Smooth muscle cell (in vitro differentiated cells): ENCODE data around the gene TRAPPC3L. TPM values are rescaled to one million over a fixed set of nuclear protein-coding genes. Genes with fewer than 3 reads are reported as not detected.
"Not testable (repeated sequence)": the region's sequence is repeated elsewhere in the genome, so short reads cannot be mapped to it uniquely, and the experiment has no call there.

Experiments
- DNase-seq: peaks from one replicate; lab custom pipeline; 2025; ENCODE audit not compliant: unreplicated experiment; lab: John Stamatoyannopoulos, UW
- H2AFZ ChIP-seq: fragments of 200-600 bp; sonication (generic); 2 replicates; pipeline ENCODE4 v1.6.0; 2016; ENCODE audit warnings: antibody characterized with exemption, low read depth, mild to moderate bottlenecking
- H3F3A ChIP-seq: fragments of 200-600 bp; sonication (generic); 2 replicates; pipeline ENCODE4 v1.6.0; 2017; ENCODE audit warnings: antibody characterized with exemption, low read depth
- H3K27ac ChIP-seq: fragments of 200-600 bp; sonication (generic); 2 replicates; pipeline ENCODE4 v1.5.1; 2016; ENCODE audit warnings: low read depth, mild to moderate bottlenecking
- H3K27me3 ChIP-seq: fragments of 200-600 bp; sonication (generic); 2 replicates; pipeline ENCODE4 v1.6.1; 2016; ENCODE audit warnings: low read depth, mild to moderate bottlenecking
- H3K36me3 ChIP-seq: fragments of 200-600 bp; sonication (generic); 2 replicates; pipeline ENCODE4 v1.5.1; 2016; ENCODE audit warnings: low read depth
- H3K4me1 ChIP-seq: fragments of 200-600 bp; sonication (generic); 2 replicates; pipeline ENCODE4 v1.5.1; 2016; ENCODE audit warnings: low read depth
- H3K4me2 ChIP-seq: fragments of 200-600 bp; sonication (generic); 2 replicates; pipeline ENCODE4 v1.6.0; 2016; ENCODE audit warnings: mild to moderate bottlenecking
- H3K4me3 ChIP-seq: fragments of 200-600 bp; sonication (generic); 2 replicates; pipeline ENCODE4 v1.5.1; 2016; ENCODE audit warnings: mild to moderate bottlenecking
- H3K79me2 ChIP-seq: fragments of 200-600 bp; sonication (generic); 2 replicates; pipeline ENCODE4 v1.6.0; 2016; ENCODE audit warnings: low read depth, mild to moderate bottlenecking
- H3K9ac ChIP-seq: fragments of 200-600 bp; sonication (generic); 2 replicates; pipeline ENCODE4 v1.6.0; 2016; ENCODE audit warnings: low read depth
- H3K9me3 ChIP-seq: fragments of 200-600 bp; sonication (generic); replicated peaks from 2 replicates; pipeline ENCODE4 v1.5.1; 2016; ENCODE audit warnings: low read depth
- H4K20me1 ChIP-seq: fragments of 200-600 bp; sonication (generic); 2 replicates; pipeline ENCODE4 v1.6.0; 2016; ENCODE audit warnings: low read depth
- WGBS: methylation state at CpG from one replicate; pipeline ENCODE4 v1.1.7; 2016; ENCODE audit warnings: low lambda C conversion rate; 5-methylcytosine and 5-hydroxymethylcytosine counted together
- polyA plus RNA-seq: library from polyadenylated mRNA; unstranded; fragments of >200 nt; fragmentation: Nextera tagmentation; extraction: Ambion mirVana; gene quantifications from 2 replicates; pipeline ENCODE4 v1.2.1, GENCODE V29; 2016
- total RNA-seq: library from RNA; depleted of rRNA; stranded (reverse); fragments of >200 nt; gene quantifications from 2 replicates; pipeline ENCODE4 v1.2.3, GENCODE V29; 2014
- TF ChIP-seq, protein P1 (sequence below): fragments of 200-600 bp; sonication (generic); IDR thresholded peaks from 2 replicates; pipeline ENCODE4 v1.5.1; 2017; ENCODE audit warnings: borderline replicate concordance, mild to moderate bottlenecking, antibody characterized with exemption; ENCODE audit not compliant: insufficient read depth, poor library complexity, severe bottlenecking

Gene TRAPPC3L
- total and polyA plus RNA-seq, 2 experiments from 2014 or later, result 0.11 TPM; not detected in 1

DNA sequence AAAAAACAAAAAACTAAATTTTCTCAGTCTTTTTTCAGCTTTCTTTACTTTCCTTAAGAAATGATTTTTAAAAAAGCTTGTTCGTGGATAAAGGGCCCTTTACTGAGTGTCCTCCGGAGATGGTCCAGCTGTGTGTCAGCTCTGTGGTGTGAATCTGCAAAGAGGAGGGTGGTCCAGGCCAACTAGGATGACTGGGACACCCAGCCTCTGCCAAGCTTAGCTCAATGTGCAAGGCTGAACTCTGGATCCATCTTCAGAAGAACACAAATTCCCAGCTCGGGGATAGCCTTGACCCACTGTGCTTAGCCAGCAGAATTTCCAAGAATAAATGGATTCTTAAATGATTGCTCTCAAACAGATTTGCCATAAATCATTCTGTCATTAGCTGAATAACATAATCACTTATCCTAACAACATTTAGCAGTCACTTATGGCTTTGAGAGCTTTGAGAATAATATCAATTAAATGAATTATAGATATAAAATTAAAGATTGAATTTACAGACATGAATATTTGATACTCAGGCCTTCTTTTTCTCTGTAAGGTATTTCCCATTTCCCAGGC, 48.3 kb downstream of the TRAPPC3L start:
- Histone ChIP-seq H3K4me3 (no peak overlapping the region), H3K4me1 (peaks cover 5% of the 10 kb centered on the region), H3K9me3 (no peaks in the 10 kb centered on the region), H2AFZ (no peak overlapping the region), H3K9ac (no peak overlapping the region), H3K27me3 (no peaks in the 10 kb centered on the region), H3K79me2 (no peaks in the 10 kb centered on the region), H4K20me1 (no peaks in the 10 kb centered on the region), H3K4me2 (no peak overlapping the region), H3K36me3 (no peaks in the 10 kb centered on the region), H3F3A (no peaks in the 10 kb centered on the region), H3K27ac (no peak overlapping the region)
- DNase-seq, result no peak
- 81% methylated on average over 3 of the region's 3 CpGs for WGBS
- TF ChIP-seq, protein P1, sequence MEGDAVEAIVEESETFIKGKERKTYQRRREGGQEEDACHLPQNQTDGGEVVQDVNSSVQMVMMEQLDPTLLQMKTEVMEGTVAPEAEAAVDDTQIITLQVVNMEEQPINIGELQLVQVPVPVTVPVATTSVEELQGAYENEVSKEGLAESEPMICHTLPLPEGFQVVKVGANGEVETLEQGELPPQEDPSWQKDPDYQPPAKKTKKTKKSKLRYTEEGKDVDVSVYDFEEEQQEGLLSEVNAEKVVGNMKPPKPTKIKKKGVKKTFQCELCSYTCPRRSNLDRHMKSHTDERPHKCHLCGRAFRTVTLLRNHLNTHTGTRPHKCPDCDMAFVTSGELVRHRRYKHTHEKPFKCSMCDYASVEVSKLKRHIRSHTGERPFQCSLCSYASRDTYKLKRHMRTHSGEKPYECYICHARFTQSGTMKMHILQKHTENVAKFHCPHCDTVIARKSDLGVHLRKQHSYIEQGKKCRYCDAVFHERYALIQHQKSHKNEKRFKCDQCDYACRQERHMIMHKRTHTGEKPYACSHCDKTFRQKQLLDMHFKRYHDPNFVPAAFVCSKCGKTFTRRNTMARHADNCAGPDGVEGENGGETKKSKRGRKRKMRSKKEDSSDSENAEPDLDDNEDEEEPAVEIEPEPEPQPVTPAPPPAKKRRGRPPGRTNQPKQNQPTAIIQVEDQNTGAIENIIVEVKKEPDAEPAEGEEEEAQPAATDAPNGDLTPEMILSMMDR, result no peak

DNA sequence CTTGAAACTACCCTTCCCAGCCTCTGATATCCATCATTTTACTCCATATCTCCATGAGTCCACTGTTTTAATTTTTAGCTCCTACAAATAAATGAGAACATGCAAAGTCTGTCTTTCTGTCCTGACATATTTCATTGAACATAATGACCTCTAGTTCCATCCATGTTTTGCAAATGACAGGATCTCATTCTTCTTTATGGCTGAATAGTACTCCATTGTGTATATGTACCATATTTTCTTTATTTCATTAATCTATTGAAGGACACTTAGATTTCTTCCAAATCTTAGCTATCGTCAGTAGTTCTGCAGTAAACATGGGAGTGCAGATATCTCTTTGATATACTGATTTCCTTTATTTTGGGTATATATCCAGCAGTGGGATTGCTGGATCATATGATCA, 50.3 kb downstream of the TRAPPC3L start:
- H3F3A ChIP-seq, H3K27me3 ChIP-seq, H3K79me2 ChIP-seq, H3K4me3 ChIP-seq, H3K36me3 ChIP-seq, DNase-seq, H3K27ac ChIP-seq, H3K9me3 ChIP-seq, H2AFZ ChIP-seq, H3K9ac ChIP-seq, H3K4me1 ChIP-seq, H4K20me1 ChIP-seq, H3K4me2 ChIP-seq: not testable (repeated sequence)
- 97% methylated on average over 1 of the region's 1 CpG for WGBS

DNA sequence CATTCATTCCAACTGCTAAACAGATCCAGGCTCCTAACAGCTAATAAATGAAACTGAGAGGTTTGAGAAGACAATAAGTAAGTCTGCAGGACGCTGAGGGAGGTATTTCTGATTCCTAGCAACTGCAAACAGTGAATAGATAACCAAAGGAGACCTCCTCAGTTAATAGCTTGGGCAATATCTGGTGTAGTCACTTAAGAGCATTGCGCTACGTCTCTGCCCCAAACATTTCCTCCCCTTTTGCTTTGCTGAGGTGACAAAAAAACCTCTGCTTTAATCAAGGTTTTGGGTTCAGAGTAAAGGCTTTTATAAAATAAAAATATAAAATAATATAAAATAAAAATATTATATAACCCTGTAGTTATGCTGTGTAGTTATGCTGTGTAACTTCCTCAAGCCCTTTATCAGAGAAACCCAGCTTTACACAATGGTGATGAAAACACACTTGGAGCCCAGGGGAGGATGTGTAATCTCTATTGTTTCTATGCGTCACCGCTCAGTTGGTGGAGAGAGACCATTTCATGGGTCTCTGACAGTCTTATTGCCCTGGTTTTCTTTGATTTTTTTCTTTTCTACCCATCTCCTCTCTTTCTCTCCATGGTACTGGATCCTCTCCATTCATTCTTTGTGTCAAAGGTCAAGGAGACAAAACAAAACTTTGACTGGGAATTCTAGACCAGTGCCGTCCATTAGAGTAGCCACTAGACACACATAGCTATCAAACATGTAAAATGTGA, 53.0 kb downstream of the TRAPPC3L start:
- H4K20me1 ChIP-seq, result no peaks in the 10 kb centered on the region

DNA sequence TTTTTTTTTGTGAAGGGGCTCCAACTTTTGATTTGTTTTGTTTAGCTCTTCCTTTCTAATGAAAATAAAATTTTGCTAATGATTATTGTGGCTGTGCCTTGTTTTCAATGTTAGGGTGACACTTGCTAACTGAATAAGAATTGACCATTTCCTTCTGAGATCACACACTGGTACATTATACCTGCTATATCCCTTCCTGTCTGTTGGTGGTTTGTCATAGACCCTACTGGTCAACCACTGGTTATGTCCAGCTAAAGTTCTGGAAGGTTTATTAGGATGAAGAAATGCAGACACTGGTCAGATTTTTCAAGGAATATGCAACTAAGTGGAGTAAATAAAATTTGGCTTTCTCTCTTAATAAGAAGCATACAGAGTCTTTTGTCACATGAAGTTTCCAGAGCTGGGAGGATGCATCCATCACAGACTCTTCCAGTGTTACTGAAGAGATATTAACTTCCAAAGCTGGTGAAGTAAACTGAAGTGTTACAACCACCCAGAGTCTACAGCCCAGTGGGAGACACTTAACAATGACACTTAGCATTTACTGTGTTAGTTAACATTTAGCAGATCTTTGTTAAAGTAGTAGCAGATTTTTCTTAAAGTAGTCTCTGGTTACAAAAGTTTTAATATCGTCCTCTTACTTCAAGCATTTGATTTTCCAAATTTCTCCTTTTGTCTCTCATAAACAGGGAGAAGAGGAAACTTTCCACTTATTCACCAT, 53.7 kb downstream of the TRAPPC3L start:
- Histone ChIP-seq H3K9ac (no peak overlapping the region), H2AFZ (no peak overlapping the region), H3K9me3 (no peaks in the 10 kb centered on the region), H3K27me3 (no peaks in the 10 kb centered on the region), H3K4me1 (peaks cover 5% of the 10 kb centered on the region), H3K4me2 (no peak overlapping the region), H3F3A (no peaks in the 10 kb centered on the region), H3K27ac (no peak overlapping the region), H3K4me3 (no peak overlapping the region), H4K20me1 (no peaks in the 10 kb centered on the region), H3K79me2 (no peaks in the 10 kb centered on the region), H3K36me3 (no peaks in the 10 kb centered on the region)
- WGBS, result 89% methylated on average over 1 of the region's 1 CpG
- TF ChIP-seq, protein P1, result no peak
- no peak for DNase-seq

More for the DNA sequence above, 53.0 kb downstream of the TRAPPC3L start:
- Histone ChIP-seq H3K9ac (no peak overlapping the region), H3K27ac (no peak overlapping the region), H3K79me2 (no peaks in the 10 kb centered on the region), H3K9me3 (no peaks in the 10 kb centered on the region), H2AFZ (no peak overlapping the region), H3K36me3 (no peaks in the 10 kb centered on the region), H3K4me1 (peaks cover 5% of the 10 kb centered on the region), H3F3A (no peaks in the 10 kb centered on the region), H3K27me3 (no peaks in the 10 kb centered on the region), H3K4me2 (no peak overlapping the region), H3K4me3 (no peak overlapping the region)
- DNase-seq, result no peak
- WGBS, result 67% methylated on average over 6 of the region's 6 CpGs
- TF ChIP-seq, protein P1, result no peak
